Mononuclear cell (primary cell): ENCODE data around the gene HOOK1. TPM values are rescaled to one million over a fixed set of nuclear protein-coding genes. Genes with fewer than 3 reads are reported as not detected.

Source experiments
- total RNA-seq: library from RNA; depleted of rRNA; stranded (reverse); fragments of >200 nt; gene quantifications from one replicate; pipeline ENCODE4 v1.2.3, GENCODE V29; 2012

HOOK1 gene
- total RNA-seq, 1 donor: 8.8 TPM

Other genes starting within 250 kb of the HOOK1 start
- 0.10 TPM for gene CYP2J2, start 111.8 kb downstream of the HOOK1 start, total RNA-seq